Natural killer cell (primary cell): ENCODE results near the gene PTPRT. TPM values are rescaled to one million over a fixed set of nuclear protein-coding genes. Genes with fewer than 3 reads are reported as not detected.

Experiments
- ATAC-seq, 3 donors: fragments of 150-1000 bp in 2 of 3; fragments of 200-7000 bp in 1 of 3; cut with Tn5 transposase; 1 replicate in 1 of 3; 2 replicates in 2 of 3; pipeline ENCODE4 v1.10.0; 2021; ENCODE audit warnings: mild to moderate bottlenecking in 2 of 3, moderate library complexity in 2 of 3
- DNase-seq, 2 donors: peaks; one replicate each; pipeline versions ENCODE4 v3.0.0 to v3.0.0-alpha.2; 2013 to 2021; ENCODE audit warnings: mixed read lengths in 1 of 2
- H3K27ac ChIP-seq: one replicate; pipeline ENCODE4 v1.5.1; 2013; ENCODE audit warnings: mild to moderate bottlenecking, low read length
- H3K27me3 ChIP-seq: one replicate; pipeline ENCODE4 v1.6.1; 2013; ENCODE audit warnings: low read length; ENCODE audit not compliant: control insufficient read depth, insufficient read depth
- H3K36me3 ChIP-seq: one replicate; pipeline ENCODE4 v1.6.1; 2013; ENCODE audit warnings: low read length; ENCODE audit not compliant: control insufficient read depth, insufficient read depth
- H3K4me1 ChIP-seq: one replicate; pipeline ENCODE4 v1.6.1; 2013; ENCODE audit warnings: low read length; ENCODE audit not compliant: control insufficient read depth, insufficient read depth
- H3K4me3 ChIP-seq: one replicate; pipeline ENCODE4 v1.5.1; 2013; ENCODE audit warnings: low read length
- H3K9me3 ChIP-seq: one replicate; pipeline ENCODE4 v1.6.1; 2013; ENCODE audit warnings: low read length; ENCODE audit not compliant: control insufficient read depth, insufficient read depth
- H3K27ac Mint-ChIP-seq, 2 donors: one replicate each; pipeline ENCODE4 v1.8.0; 2022; ENCODE audit warnings: mild to moderate bottlenecking in 2 of 2, mixed read lengths in 2 of 2, moderate library complexity in 1 of 2
- H3K27me3 Mint-ChIP-seq, 2 donors: one replicate each; pipeline ENCODE4 v1.8.0; 2022; ENCODE audit warnings: low read depth in 2 of 2, mixed read lengths in 2 of 2
- H3K36me3 Mint-ChIP-seq: one replicate; pipeline ENCODE4 v1.8.0; 2022; ENCODE audit warnings: mixed read lengths
- H3K4me1 Mint-ChIP-seq, 2 donors: one replicate each; pipeline ENCODE4 v1.8.0; 2022; ENCODE audit warnings: mixed read lengths in 2 of 2
- H3K4me3 Mint-ChIP-seq: one replicate; pipeline ENCODE4 v1.8.0; 2022; ENCODE audit warnings: mild to moderate bottlenecking, moderate library complexity, mixed read lengths
- H3K9me3 Mint-ChIP-seq, 2 donors: one replicate each; pipeline ENCODE4 v1.8.0; 2022; ENCODE audit warnings: mixed read lengths in 2 of 2
- CTCF ChIP-seq: fragments of 200-600 bp; IDR thresholded peaks from one replicate; pipeline ENCODE4 v1.8.0; 2022; ENCODE audit warnings: antibody characterized with exemption
- WGBS: methylation state at CpG from one replicate; pipeline ENCODE4 v1.1.7; 2013; ENCODE audit warnings: missing lambda C conversion rate; ENCODE audit not compliant: insufficient coverage; 5-methylcytosine and 5-hydroxymethylcytosine counted together
- intact Hi-C: fragments of 100-400 bp; cut with micrococcal nuclease; formaldehyde crosslinking; loops from one replicate; pipeline ENCODE4 v1.14.2; 2022
- total RNA-seq, 4 donors: library from RNA; stranded (reverse); fragments of 120-200 nt in 1 of 4; gene quantifications; one replicate each; pipeline versions ENCODE4 v1.2.3 to v1.2.4, GENCODE V29; 2013 to 2022

The PTPRT gene
- total RNA-seq, 3 donors from 2014 or later (not counting 1 experiment from before 2014, with no cell fraction given) = not detected

- peaks cover 0 to 4% of the 10 kb centered on the region in 2 donors for H3K9me3 Mint-ChIP-seq
- no peaks in the 10 kb centered on the region for H3K36me3 ChIP-seq
- intact Hi-C loops = no loop called here
- no peaks in the 10 kb centered on the region for H3K27me3 Mint-ChIP-seq
- no peak overlapping the region for H3K4me3 ChIP-seq
- no peaks in the 10 kb centered on the region for H3K27me3 ChIP-seq
- no peak for TF ChIP-seq CTCF
- WGBS = 76% methylated on average over 4 of the region's 4 CpGs
- H3K4me3 Mint-ChIP-seq = no peak overlapping the region
- no peak overlapping the region for H3K27ac Mint-ChIP-seq
- H3K9me3 ChIP-seq = no peaks in the 10 kb centered on the region
- DNase-seq (no peak), ATAC-seq (no peak)
- H3K36me3 Mint-ChIP-seq = no peaks in the 10 kb centered on the region
- no peaks in the 10 kb centered on the region for H3K4me1 Mint-ChIP-seq
- no peaks in the 10 kb centered on the region for H3K4me1 ChIP-seq
- H3K27ac ChIP-seq = no peak overlapping the region
These were observed 679.0 kb downstream of the PTPRT start for GRCh38 chr20:42510686-42511085.

- Histone ChIP-seq H3K27me3 (no peaks in the 10 kb centered on the region), H3K36me3 (no peaks in the 10 kb centered on the region), H3K9me3 (no peaks in the 10 kb centered on the region), H3K4me1 (no peaks in the 10 kb centered on the region), H3K4me3 (no peak overlapping the region), H3K27ac (no peak overlapping the region)
- WGBS = 71% methylated on average over 3 of the region's 3 CpGs
- no peak overlapping the region for H3K27ac Mint-ChIP-seq
- TF ChIP-seq CTCF = no peak
- no peaks in the 10 kb centered on the region for H3K27me3 Mint-ChIP-seq
- H3K9me3 Mint-ChIP-seq = peaks cover 0 to 4% of the 10 kb centered on the region in 2 donors
- intact Hi-C loops = no loop called here
- ATAC-seq (no peak), DNase-seq (no peak)
- H3K4me3 Mint-ChIP-seq = no peak overlapping the region
- no peaks in the 10 kb centered on the region for H3K4me1 Mint-ChIP-seq
- H3K36me3 Mint-ChIP-seq = no peaks in the 10 kb centered on the region
These were observed 681.8 kb downstream of the PTPRT start for GRCh38 chr20:42507874-42508273.

GRCh38 chr20:42506397-42506796, 683.3 kb downstream of the PTPRT start:
- no peak overlapping the region for H3K27ac Mint-ChIP-seq
- 91% methylated on average over 2 of the region's 2 CpGs for WGBS

More at GRCh38 chr20:42506397-42506796, 683.3 kb downstream of the PTPRT start:
- intact Hi-C loops = no loop called here
- no peaks in the 10 kb centered on the region for H3K36me3 Mint-ChIP-seq
- H3K27me3 ChIP-seq = no peaks in the 10 kb centered on the region
- no peak overlapping the region for H3K4me3 ChIP-seq
- no peak overlapping the region for H3K27ac ChIP-seq
- TF ChIP-seq CTCF = no peak
- no peaks in the 10 kb centered on the region for H3K4me1 ChIP-seq
- H3K4me3 Mint-ChIP-seq = no peak overlapping the region
- ATAC-seq = no peak
- no peaks in the 10 kb centered on the region for H3K9me3 ChIP-seq
- peaks cover 0 to 4% of the 10 kb centered on the region in 2 donors for H3K9me3 Mint-ChIP-seq
- no peak for DNase-seq
- no peaks in the 10 kb centered on the region for H3K36me3 ChIP-seq
- no peaks in the 10 kb centered on the region for H3K27me3 Mint-ChIP-seq
- H3K4me1 Mint-ChIP-seq = no peaks in the 10 kb centered on the region
